ENCODE results near the gene CDHR3.

Gene CDHR3, protein sequence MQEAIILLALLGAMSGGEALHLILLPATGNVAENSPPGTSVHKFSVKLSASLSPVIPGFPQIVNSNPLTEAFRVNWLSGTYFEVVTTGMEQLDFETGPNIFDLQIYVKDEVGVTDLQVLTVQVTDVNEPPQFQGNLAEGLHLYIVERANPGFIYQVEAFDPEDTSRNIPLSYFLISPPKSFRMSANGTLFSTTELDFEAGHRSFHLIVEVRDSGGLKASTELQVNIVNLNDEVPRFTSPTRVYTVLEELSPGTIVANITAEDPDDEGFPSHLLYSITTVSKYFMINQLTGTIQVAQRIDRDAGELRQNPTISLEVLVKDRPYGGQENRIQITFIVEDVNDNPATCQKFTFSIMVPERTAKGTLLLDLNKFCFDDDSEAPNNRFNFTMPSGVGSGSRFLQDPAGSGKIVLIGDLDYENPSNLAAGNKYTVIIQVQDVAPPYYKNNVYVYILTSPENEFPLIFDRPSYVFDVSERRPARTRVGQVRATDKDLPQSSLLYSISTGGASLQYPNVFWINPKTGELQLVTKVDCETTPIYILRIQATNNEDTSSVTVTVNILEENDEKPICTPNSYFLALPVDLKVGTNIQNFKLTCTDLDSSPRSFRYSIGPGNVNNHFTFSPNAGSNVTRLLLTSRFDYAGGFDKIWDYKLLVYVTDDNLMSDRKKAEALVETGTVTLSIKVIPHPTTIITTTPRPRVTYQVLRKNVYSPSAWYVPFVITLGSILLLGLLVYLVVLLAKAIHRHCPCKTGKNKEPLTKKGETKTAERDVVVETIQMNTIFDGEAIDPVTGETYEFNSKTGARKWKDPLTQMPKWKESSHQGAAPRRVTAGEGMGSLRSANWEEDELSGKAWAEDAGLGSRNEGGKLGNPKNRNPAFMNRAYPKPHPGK

DNA sequence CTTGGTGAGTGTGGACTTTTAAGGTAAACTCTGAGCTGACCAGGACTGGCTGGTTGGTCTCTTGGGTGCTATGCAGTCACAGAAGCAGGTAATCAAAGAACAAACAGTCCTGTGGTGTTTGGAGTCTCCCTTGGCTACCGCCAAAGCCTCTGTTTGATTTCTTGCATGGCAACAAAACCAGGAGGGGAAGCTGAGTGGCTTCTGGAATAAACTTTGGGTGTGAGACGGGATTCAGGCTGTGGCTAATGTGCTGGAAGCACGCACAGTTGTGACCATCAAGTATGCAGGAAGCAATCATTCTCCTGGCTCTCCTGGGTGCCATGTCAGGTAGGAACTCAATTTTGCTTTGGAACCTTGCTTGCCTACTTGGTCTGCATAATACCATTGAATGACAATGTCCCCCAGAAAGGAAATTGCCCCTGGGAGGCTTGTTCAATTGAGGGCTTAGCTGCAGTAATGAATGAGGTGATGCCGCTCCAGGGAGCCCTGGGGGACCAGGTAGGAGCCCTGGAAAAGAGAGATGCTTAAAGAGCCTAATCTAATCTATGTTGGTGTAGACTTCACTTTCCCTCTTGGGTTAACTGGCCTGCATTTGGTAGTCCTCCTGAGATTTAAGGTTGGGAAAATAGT lies at the start of gene CDHR3:
CDHR3 (plus strand) TSS at position 227 of the 630 bp plus-strand sequence; CDS start at position 282, 55 bp downstream.
- DNase-seq, result no peak
- in situ Hi-C loops (cut with HindIII; ENCODE audit: low pct_ligation_motif_present, low pct_unique_long_range_greater_than_20kb, low sequenced_read_pairs), result no loop called here

DNA sequence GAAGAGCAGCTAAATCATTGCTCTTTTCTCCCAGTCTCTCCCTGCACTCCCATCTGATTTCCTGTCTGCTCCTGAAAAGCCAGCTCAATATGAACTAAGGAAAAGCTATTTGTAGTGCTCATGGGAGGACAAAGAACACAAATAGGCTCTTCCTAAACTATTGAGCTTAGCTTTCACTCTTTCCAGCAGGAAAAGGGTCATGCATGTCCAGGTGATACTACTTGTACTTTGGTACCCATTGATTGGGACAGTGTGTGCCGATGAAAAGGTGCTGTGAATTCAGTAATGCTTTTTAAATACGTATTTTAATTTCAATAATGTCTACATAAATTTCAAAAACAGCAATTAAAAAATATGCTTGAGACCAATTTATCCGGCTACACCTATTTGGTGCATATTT lies 49.1 kb upstream of the CDHR3 start:
- in situ Hi-C loops (cut with HindIII; ENCODE audit: low pct_ligation_motif_present, low pct_unique_long_range_greater_than_20kb, low sequenced_read_pairs), result no loop called here
- DNase-seq, result no peak

DNA sequence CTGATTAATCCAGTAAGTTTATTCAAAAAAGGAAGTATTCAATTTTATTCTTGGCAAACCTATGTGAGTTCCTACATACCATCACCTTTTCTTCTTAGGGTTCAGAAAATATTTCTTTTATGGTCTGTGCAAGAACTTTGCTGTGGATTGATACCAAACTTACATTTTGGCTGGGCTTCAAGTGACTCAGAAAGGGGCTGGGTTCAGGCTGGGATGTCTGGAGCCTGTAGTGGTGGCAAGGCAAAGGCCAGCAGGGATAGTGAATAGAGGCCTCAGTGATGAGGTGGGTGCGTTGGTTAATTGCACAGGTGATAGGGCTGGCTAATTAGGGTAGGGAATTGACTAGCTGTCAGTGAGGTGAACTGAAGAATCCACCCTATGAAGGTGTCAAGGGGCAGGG lies 46.5 kb upstream of the CDHR3 start:
- in situ Hi-C loops (cut with HindIII; ENCODE audit: low pct_ligation_motif_present, low pct_unique_long_range_greater_than_20kb, low sequenced_read_pairs), result no loop called here

DNA sequence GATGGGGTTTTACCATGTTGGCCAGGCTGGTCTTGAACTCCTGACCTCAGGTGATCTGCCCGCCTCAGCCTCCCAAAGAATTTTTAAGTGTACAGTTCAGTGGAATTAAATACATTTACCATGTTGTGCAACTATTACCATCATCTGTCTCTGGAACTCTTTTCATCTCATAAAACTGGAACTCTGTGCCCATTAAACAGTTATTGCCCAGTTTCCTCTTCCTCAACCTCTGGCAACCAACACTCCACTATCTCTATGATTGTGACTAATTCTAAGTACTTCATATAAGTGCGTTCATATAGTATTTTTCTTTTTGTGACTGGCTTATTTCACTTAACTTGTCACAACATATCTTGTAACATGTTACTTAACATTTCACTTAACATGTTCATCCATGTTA lies 45.4 kb upstream of the CDHR3 start:
- DNase-seq, result no peak
- in situ Hi-C loops (cut with HindIII; ENCODE audit: low pct_ligation_motif_present, low pct_unique_long_range_greater_than_20kb, low sequenced_read_pairs), result no loop called here

More for the DNA sequence above, 46.5 kb upstream of the CDHR3 start:
- no peak for DNase-seq

DNA sequence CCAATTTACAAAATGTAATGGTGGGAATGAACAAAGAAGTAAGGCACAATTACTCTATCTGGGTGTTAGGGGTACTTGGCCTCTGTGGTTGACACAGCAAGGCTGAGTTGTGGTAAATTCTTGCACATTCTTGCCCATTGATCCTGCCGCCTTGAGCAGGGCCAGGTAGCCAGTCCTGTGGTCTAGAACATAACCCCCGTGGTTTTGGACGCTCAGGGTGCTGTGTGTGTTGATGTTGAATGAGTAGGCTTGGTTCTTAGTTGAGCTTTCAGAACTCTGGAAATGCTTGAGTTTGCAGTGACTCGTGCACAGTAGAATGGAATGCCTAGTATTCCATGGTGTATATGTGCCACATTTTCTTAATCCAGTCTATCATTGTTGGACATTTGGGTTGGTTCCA lies 42.3 kb upstream of the CDHR3 start:
- peak; percentile 17 for DNase-seq
- in situ Hi-C loops (cut with HindIII; ENCODE audit: low pct_ligation_motif_present, low pct_unique_long_range_greater_than_20kb, low sequenced_read_pairs), result no loop called here

DNA sequence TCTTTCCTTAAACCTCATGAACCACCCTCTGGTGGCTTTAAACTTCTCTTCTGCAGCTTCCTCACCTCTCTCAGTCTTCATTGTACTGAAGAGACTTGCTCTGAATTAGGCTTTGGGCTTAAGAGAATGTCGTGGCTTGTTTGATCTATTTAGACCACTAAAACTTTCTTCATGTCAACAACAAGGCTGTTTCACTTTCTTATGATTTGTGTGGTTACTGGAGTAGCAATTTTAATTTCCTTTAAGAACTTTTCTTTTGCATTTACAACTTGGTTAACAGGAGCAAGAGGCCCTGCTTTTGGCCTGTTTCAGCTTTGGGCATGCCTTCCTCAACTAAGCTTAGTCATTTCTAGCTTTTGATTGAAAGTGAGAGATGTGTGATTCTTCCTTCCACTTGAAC lies 38.1 kb upstream of the CDHR3 start:
- in situ Hi-C loops (cut with HindIII; ENCODE audit: low pct_ligation_motif_present, low pct_unique_long_range_greater_than_20kb, low sequenced_read_pairs), result no loop called here
- no peak for DNase-seq

DNA sequence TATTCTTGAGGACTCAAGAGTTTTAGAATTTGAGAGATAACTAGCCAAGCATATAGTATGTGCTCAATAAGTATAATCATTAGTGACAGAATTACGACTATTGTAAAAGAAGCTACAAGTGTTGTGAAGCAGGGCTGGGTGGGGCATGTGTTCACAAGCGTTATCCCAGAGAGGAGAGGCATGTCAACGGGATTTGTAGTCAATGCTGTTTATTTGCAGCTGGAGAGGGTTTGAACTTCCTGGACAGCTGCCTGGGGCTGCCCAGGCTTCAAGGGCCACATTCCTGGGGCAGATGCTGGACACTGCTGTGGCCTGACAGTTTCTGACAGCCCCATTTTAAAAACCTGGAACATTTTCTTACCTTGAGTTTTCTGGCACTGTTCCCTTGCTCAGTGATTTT lies 36.9 kb upstream of the CDHR3 start:
- in situ Hi-C loops (cut with HindIII; ENCODE audit: low pct_ligation_motif_present, low pct_unique_long_range_greater_than_20kb, low sequenced_read_pairs), result no loop called here
- DNase-seq, result no peak

DNA sequence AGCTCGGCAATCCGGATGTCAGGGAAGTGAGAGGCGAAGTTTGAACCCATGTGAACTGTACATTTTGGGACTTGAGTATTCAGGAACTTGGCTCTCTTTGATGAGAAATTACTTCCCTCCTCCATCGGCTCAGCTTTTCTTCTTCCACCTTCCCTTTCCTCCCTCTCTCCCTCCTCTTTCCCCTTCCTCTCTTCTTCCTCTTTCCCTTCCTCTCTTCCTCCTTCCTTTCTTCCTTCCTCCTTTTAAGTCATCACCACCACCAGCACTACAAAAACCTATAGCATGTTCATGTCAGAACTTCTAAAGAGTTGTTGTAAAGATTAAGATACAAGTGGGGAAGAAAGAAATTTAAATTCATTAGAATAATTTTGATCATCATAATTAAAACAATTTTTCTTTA lies 31.9 kb upstream of the CDHR3 start:
- in situ Hi-C loops (cut with HindIII; ENCODE audit: low pct_ligation_motif_present, low pct_unique_long_range_greater_than_20kb, low sequenced_read_pairs), result no loop called here
- DNase-seq, result no peak

DNA sequence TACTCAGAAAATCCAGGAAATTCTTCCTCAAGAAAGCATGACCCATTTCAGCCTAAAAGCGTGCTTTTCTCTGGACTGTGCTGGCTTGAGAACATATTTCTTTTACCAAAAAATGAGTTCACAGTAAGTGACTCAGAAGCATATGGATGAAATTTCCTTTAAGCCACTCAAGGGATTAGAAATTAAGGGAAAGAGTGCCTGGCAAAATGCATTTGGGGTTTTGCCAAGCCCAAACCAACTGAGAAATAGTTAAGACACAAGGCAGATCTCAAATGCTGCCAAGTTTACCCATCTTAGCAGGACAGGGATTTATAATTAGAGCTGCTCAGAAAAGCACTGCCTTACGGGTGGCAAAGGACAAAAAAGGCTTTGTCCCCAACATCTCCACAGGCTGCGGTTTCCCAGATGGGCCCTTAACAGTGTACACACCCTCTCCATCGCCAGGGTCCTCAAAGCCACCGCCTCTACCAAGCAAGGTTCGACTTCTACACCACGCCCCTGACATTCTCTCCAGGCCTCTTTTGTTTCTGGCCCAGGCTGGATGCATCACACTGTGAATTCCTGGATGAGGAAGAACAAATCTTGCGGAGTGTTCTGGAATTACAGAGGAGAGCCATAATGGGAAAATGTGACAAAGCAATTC lies 30.1 kb upstream of the CDHR3 start:
- DNase-seq, result no peak
- in situ Hi-C loops (cut with HindIII; ENCODE audit: low pct_ligation_motif_present, low pct_unique_long_range_greater_than_20kb, low sequenced_read_pairs), result no loop called here

DNA sequence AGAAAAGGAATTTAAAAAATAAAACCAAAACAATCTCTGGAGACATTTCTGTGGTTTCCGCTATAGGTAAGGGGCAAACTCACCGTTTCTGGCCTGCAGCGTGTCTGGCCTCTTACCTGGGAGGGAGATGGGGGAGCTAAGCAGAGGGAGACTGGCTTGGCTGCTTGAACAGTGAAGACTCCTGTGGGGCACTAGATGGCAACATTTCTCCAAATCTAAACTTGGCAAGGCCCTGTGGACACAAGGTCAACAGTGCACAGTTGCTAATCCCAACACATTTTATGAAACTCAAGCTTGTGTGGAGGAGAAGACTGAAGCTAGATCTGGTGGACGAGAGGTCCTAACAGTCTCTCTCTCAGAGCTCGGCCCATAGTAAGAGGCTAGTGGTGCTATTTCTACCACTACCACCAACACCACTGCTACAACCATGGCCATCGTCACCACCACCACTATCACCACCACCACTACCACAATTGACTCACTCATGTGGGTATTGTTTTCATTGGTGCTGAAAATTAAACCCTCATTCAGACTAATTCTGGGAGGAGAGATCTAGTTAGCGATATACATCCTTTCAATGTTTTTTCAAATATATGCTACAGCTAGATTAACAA lies 28.4 kb upstream of the CDHR3 start:
- in situ Hi-C loops (cut with HindIII; ENCODE audit: low pct_ligation_motif_present, low pct_unique_long_range_greater_than_20kb, low sequenced_read_pairs), result no loop called here
- DNase-seq, result peak; percentile 63

DNA sequence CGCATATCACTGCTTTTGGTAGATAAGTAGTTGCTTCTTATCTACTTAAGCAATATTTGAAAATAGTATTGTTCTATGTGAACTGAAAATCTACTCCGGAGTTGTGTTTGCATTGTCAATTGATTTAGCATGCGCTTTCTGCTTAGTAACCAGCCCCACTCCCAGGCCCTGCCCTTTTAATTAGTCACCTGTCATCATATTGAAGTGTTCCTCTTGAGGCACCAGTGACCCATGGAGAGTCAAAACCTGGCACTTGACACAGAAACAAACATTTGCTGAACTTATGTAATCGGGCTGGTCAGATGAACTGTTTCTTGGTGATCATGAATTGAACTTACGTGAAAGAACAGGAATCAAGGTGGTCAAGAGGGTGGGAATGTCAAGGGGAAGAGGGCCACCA lies 27.8 kb upstream of the CDHR3 start:
- no peak for DNase-seq
- in situ Hi-C loops (cut with HindIII; ENCODE audit: low pct_ligation_motif_present, low pct_unique_long_range_greater_than_20kb, low sequenced_read_pairs), result no loop called here

DNA sequence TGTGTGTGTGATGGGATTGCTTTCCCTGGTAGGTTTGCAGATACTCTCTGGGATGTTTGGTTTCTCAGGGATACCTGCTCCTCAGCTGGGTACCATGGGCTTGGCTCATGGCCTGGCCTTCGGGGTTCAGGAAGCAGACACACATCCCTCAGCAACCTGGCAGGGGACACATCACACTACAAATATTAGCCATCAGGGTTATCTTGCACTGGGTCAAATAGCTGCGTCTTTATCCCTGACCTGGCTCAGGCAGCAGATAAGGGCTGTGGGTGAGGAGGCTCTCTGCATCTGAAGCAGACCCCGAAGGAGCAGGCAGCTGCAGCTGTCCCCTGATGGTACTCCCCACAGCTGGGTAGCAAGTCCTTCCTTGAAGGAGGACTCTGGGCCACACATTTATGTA lies 25.7 kb upstream of the CDHR3 start:
- in situ Hi-C loops (cut with HindIII; ENCODE audit: low pct_ligation_motif_present, low pct_unique_long_range_greater_than_20kb, low sequenced_read_pairs), result no loop called here
- DNase-seq, result no peak

DNA sequence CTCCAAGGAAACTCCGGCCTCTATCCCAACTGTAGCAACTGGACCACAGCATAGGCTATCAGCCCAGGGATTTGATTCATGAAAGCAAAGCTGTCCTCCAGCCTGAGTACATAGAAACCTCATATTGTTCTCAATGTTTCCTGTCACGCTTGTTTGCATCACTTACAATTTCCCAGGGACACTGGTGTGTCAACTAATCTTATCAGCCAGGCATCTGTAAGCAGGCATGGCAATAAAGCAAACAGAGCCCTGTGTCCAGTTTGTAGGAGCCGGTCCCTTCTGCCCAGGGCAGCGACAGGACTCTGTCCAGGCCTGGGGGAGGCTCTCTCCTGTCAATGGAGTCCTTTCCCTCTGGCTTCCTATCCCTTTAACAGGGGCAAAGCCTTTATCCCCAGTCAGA lies 23.0 kb upstream of the CDHR3 start:
- in situ Hi-C loops (cut with HindIII; ENCODE audit: low pct_ligation_motif_present, low pct_unique_long_range_greater_than_20kb, low sequenced_read_pairs), result no loop called here
- DNase-seq, result no peak

DNA sequence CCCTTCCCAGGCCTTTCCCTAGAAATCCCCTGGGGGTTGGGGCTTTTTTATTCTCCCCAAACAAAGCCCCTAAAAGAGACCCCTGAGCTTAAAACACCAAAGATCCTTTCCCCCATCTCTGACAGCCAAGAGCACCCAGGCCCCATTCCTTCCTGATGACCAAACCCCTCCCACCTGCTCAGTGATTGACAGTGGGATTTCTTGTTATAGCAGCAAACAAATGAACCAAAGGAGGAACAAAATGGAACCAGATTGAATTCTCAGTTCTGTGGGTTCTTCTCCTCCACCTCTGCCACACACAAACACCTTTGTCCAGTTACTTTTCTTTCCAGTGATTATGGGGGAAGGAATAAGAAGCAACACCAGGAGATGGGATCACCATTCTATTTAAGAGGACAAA lies 21.5 kb upstream of the CDHR3 start:
- DNase-seq, result no peak
- in situ Hi-C loops (cut with HindIII; ENCODE audit: low pct_ligation_motif_present, low pct_unique_long_range_greater_than_20kb, low sequenced_read_pairs), result no loop called here

DNA sequence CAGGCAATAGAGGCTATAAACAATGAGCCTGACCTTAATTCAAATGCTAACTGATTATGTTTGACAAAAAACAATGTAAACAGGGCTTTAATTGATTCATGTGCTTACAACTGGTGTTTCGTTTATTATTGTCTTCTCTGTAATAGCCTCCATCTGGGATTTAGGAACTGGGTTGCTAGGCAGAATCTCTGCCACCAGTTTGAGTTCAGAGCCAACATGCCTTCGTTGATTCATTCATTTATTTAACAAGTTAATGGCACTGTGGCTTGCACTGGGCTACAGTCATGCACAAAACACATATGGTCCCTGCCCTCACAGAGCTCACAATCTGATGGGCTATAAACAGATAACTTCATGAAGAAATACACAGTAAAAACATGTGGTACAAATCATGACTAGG lies 19.6 kb upstream of the CDHR3 start:
- no peak for DNase-seq
- in situ Hi-C loops (cut with HindIII; ENCODE audit: low pct_ligation_motif_present, low pct_unique_long_range_greater_than_20kb, low sequenced_read_pairs), result no loop called here

DNA sequence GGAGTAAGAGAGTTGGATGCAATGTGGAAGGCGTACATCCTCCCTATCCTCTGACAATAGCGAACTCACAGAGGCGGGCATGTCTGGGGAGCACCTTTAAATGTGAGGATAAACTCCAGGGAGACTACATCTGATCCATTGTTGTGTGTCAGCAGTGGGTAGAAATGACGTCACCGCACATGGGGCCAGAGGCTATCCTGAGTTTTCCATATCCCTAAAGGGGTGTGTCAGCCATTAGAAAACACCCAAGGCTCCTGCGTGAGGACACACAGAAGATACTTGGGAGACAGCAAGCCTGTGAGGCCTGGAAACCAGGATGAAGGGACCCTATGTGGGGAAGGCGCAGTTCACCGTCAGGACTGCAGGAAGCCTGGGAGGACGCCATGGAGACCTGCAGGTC lies 17.2 kb upstream of the CDHR3 start:
- no peak for DNase-seq
- in situ Hi-C loops (cut with HindIII; ENCODE audit: low pct_ligation_motif_present, low pct_unique_long_range_greater_than_20kb, low sequenced_read_pairs), result no loop called here

DNA sequence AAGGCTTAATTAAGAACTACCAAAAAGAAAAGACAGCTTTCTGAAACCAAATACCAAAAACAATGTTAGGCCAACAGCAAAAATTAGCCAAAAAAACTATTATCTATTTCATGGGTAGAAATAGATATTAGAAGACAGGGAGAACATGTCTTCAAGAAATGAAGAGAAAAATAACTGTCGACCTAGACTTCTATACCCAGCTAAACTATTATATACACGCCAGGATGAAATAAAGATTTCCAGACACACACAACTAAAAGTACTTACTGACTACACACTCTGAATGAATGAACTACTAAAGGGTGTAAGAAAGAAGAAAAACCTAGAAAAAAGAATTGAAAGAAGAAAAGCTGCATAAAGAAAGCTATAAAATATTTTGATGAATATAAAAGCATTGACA lies 11.5 kb upstream of the CDHR3 start:
- in situ Hi-C loops (cut with HindIII; ENCODE audit: low pct_ligation_motif_present, low pct_unique_long_range_greater_than_20kb, low sequenced_read_pairs), result no loop called here
- DNase-seq, result no peak

DNA sequence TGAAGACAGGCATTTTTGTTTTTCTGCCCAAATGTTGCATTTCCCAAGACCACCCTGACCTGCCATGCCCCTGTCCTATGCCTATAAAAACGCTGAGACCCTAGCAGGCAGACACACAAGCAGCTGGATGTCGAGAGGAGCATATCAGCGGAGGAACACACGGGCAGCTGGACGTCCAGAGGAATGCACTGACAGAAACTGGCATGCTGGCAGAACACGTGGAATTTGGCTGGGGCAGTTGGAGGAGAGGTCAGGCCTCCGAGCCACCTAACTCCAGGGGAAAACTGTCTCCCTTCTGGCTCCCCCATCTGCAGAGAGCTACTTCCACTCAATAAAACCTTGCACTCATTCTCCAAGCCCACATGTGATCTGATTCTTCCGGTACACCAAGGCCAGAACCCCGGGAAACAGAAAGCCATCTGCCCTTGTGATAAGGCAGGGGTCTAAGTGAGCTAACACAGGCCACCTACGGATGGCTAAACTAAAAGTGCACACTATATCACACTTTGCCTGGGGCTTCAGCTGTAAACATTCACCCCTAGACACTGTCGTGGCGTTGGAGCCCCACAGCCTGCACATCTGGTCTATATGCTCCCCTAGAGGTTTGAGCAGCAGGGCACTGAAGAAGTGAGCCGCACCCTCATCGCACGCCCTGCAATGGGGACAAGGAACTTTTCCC lies 10.0 kb upstream of the CDHR3 start:
- DNase-seq, result no peak
- in situ Hi-C loops (cut with HindIII; ENCODE audit: low pct_ligation_motif_present, low pct_unique_long_range_greater_than_20kb, low sequenced_read_pairs), result no loop called here
